Measurements from ENCODE around the gene LRRC56.

Gene LRRC56

GRCh38 chr11:535519-536454 is 1.5 kb upstream of the LRRC56 start, which contains the start of gene HRAS (continued):
- peak; percentile 99 for TF ChIP-seq ZBTB20 (tag by site-specific recombination; IDR thresholded peaks at IDR 0.05)
- no peak for TF ChIP-seq MEIS1 (CRISPR knock-in tag; IDR thresholded peaks at IDR 0.05; ENCODE audit: borderline replicate concordance)
- TF ChIP-seq KLF10 (tag by site-specific recombination; IDR thresholded peaks at IDR 0.05), result 0 out of 2 replicates have a peak, but pooled peaks have one; percentile 35
- TF ChIP-seq ZNF692 (tag by site-specific recombination; IDR thresholded peaks at IDR 0.05), result peak; percentile 37; the same call in 1 of the 2 replicates
- TF ChIP-seq HOXC10 (CRISPR knock-in tag; IDR thresholded peaks at IDR 0.05), result 0 out of 2 replicates have a peak, but pooled peaks have one; percentile 18
- peak; percentile 34; the same call in 1 of the 2 replicates for TF ChIP-seq ZBTB6 (tag by site-specific recombination; IDR thresholded peaks at IDR 0.05)
- no peak for TF ChIP-seq ZNF785 (tag by site-specific recombination; IDR thresholded peaks at IDR 0.05)
- no peak for TF ChIP-seq SCRT2 (tag by site-specific recombination; IDR thresholded peaks at IDR 0.05)
- peak; percentile 70 for TF ChIP-seq ZBTB8A (tag by site-specific recombination; IDR thresholded peaks at IDR 0.05)
- TF ChIP-seq ZNF2 (tag by site-specific recombination; IDR thresholded peaks at IDR 0.05), result no peak
- TF ChIP-seq ZNF660 (tag by site-specific recombination; IDR thresholded peaks at IDR 0.05), result peak; percentile 47; the same call in 1 of the 2 replicates
- peak; percentile 71 for TF ChIP-seq SP2 (tag by site-specific recombination; IDR thresholded peaks at IDR 0.05)
- TF ChIP-seq ZBTB26 (tag by site-specific recombination; optimal IDR thresholded peaks at IDR 0.05), result peak; percentile 45
- peak; percentile 99 for TF ChIP-seq PBX3 (CRISPR knock-in tag; IDR thresholded peaks at IDR 0.05)
- TF ChIP-seq ZNF560 (tag by site-specific recombination; IDR thresholded peaks at IDR 0.05; ENCODE audit: borderline replicate concordance), result no peak
- no peak for TF ChIP-seq ELK4 (IDR thresholded peaks at IDR 0.05; ENCODE audit: borderline replicate concordance, low read depth, low read length)
- 0 out of 2 replicates have a peak, but pooled peaks have one; percentile 19 for TF ChIP-seq ZEB2 (tag by site-specific recombination; IDR thresholded peaks at IDR 0.05)
- peak; percentile 69 for TF ChIP-seq SP3 (tag by site-specific recombination; IDR thresholded peaks at IDR 0.05)
- TF ChIP-seq ZNF10 (tag by site-specific recombination; IDR thresholded peaks at IDR 0.05), result no peak
- peak; percentile 99 for TF ChIP-seq ZNF449 (tag by site-specific recombination; IDR thresholded peaks at IDR 0.05)
- TF ChIP-seq ZXDB (tag by site-specific recombination; IDR thresholded peaks at IDR 0.05), result peak; percentile 35; the same call in 1 of the 2 replicates
- peak; percentile 53 for TF ChIP-seq ZNF335 (tag by site-specific recombination; conservative IDR thresholded peaks at IDR 0.05)
- no peak for TF ChIP-seq ZNF514 (tag by site-specific recombination; IDR thresholded peaks at IDR 0.05)
- no peak for TF ChIP-seq GFI1B (tag by site-specific recombination; IDR thresholded peaks at IDR 0.05)

Data from HEK293 (cell line).